HG03280 (cell line): ENCODE measurements around the gene CAV2.

Experiments used
- ATAC-seq: cut with Tn5 transposase; IDR thresholded peaks from one replicate; pipeline ENCODE4 v1.9.1; 2021; ENCODE audit warnings: mild to moderate bottlenecking, moderate library complexity; ENCODE audit not compliant: unreplicated experiment

The CAV2 gene

GRCh38 chr7:116494472-116494871, 5.1 kb upstream of the CAV2 start:
- no peak for ATAC-seq

- ATAC-seq = no peak
These were observed 3.8 kb upstream of the CAV2 start for GRCh38 chr7:116495736-116496135.

- ATAC-seq = no peak
These were observed 2.9 kb upstream of the CAV2 start for GRCh38 chr7:116496653-116497052.

GRCh38 chr7:116497708-116498107, 1.8 kb upstream of the CAV2 start:
- ATAC-seq = no peak

- ATAC-seq = peak; percentile 55
These were observed 728 bp downstream of the CAV2 start for GRCh38 chr7:116500078-116500853.

- no peak for ATAC-seq
These were observed 2.1 kb downstream of the CAV2 start for GRCh38 chr7:116501425-116502167.

GRCh38 chr7:116502201-116503096, 2.9 kb downstream of the CAV2 start:
- ATAC-seq = no peak

GRCh38 chr7:116503835-116504234, 4.3 kb downstream of the CAV2 start:
- no peak for ATAC-seq

GRCh38 chr7:116505278-116505677, 5.7 kb downstream of the CAV2 start:
- no peak for ATAC-seq

GRCh38 chr7:116505823-116506222, 6.3 kb downstream of the CAV2 start:
- ATAC-seq = no peak

GRCh38 chr7:116509982-116510579, 10.5 kb downstream of the CAV2 start:
- no peak for ATAC-seq

- ATAC-seq = no peak
These were observed 11.3 kb downstream of the CAV2 start for GRCh38 chr7:116510795-116511194.

GRCh38 chr7:116511552-116512519, 12.3 kb downstream of the CAV2 start:
- ATAC-seq = peak; percentile 100

- no peak for ATAC-seq
These were observed 13.1 kb downstream of the CAV2 start for GRCh38 chr7:116512520-116513188.

- no peak for ATAC-seq
These were observed 16.0 kb downstream of the CAV2 start for GRCh38 chr7:116515584-116515983.

- no peak for ATAC-seq
These were observed 16.8 kb downstream of the CAV2 start for GRCh38 chr7:116516324-116516723.

- no peak for ATAC-seq
These were observed 18.1 kb downstream of the CAV2 start for GRCh38 chr7:116517626-116518025.

- peak; percentile 54 for ATAC-seq
These were observed 19.4 kb downstream of the CAV2 start for GRCh38 chr7:116518961-116519360.

GRCh38 chr7:116521046-116521664, 21.6 kb downstream of the CAV2 start:
- ATAC-seq = no peak
